ENCODE data around the gene RARG.
"Not testable (repeated sequence)": the region's sequence is repeated elsewhere in the genome, so short reads cannot be mapped to it uniquely, and the experiment has no call there.

Gene RARG

DNA sequence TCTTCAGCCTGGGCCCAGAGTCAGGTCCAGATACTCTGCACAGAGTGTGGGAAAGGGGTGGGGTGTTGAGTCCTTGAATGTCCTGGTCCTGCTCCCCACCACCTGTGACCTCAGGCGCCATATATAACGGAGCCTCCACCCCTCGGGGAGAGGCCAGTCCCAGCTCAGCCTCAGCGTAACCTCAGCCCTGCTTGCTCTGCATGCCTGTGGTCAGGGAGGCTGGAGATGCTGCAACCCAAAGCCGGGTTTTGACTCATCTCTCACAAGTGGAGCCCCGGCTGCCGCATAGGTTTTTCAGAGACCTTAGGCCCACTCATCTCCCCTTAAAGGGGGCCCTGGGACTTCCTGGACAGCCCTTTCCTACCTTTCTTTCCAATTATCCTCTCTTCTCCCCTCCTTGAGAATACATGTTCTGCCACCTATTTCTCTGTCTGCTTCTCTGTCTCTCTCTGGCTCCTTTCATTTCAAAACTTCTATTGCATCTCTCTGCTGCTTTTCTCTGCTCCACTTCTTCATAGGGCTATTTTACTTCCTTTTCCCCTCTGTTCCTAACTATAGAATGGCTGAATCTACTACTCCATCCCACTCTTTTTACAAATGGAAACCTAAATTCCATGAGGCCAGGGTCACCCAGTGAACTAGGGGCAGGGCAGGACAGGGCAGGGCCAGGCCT lies 26.1 kb downstream of the RARG start:
- DNase-seq: no peak

DNA sequence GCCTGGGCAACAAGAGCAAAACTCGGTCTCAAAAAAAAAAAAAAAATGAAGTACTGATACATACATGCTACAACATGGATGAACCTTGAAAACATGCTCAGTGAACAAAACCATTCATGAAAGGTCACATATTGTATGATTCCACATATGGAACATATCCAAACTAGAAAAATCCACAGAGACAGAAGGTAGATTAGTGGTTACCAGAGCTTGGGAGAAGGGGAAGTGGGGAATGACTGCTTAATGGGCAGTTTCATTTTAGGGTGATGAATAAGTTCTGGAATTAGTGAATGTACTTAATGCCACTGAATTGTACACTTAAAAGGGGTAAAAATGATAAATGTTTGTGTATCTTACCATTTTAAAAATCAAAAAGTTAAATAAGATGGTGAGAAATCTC lies 27.7 kb downstream of the RARG start:
- no peak for DNase-seq

DNA sequence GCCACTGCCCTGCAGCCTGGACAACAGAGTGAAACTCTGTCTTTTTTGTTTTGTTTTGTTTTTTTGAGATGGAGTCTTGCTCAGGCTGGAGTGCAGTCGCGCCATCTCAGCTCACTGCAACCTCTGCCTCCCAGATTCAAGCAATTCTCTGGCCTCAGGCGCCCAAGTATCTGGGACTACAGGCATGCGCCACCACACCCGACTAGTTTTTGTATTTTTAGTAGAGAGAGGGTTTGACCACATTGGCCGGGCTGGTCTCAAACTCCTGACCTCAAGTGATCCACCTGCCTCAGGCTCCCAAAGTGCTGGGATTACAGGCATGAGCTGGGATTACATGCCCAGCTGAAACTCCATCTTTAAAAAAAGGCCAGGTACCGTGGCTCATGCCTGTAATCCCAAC lies 29.7 kb downstream of the RARG start:
- not testable (repeated sequence) for DNase-seq

DNA sequence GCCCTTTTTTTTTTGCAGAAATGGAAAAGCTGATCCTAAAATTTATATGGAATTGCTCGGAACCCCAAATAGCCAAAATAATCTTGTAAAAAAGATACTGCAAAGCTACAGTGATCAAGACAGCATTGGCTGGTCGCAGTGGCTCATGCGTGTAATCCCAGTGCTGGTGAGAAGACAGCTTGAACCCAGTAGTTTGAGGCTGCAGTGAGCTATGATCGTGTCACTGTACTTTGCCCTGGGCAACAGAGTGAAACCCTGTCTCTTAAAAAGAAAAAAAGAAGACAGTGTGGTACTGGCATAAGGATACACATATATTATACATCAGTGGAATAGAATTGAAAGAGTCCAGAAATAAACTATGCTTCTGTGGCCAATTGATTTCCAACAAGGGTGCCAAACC lies 30.4 kb downstream of the RARG start:
- DNase-seq: no peak

DNA sequence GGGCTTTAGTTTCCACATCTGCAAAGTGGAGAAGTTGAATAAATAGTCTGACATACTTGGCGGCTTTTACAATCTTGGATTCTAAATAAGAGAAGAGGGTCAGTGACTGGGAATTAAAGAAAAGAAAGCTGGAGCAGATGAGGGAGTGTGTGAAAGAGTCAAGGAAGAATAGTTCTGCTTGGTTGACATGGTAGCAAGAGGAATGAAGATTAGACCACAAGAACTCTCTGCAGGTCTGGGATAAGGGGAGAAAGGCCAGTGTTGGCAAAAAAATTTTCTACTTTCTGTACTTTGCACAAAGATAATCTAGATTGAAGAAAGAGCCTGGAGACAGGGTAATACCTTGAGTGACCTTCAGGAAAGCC lies 30.9 kb downstream of the RARG start:
- no peak for DNase-seq

DNA sequence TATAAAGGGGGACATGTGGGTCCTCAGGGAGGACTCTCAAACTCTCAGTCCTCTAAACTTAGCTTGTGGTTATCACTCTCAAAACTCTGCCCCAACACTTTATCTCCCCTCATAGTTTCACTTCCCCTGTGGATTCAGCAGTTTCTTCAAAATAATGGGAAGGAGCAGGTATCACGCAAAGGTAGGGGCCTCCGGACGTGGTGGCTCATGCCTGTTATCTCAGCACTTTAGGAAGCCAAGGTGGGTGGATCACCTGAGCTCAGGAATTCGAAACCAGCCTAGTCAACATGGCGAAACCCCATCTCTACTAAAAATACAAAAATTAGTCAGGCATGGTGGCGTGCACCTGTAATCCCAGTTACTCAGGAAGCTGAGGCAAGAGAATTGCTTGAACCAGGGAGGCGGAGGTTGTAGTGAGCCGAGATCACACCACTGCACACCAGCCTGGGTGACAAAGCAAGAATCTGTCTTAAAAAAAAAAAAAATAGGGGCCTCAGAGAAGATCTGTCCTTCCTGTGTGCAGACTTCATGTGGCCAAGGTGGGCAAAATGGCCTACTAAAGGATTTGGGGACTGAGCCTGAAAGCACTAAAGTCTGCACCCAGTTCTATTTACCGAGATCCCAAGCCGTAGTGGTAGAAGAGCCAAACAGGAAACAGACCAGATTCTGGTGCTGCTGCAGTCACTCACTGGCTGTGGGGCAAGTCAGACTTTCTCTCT lies 31.4 kb downstream of the RARG start:
- no peak for DNase-seq

DNA sequence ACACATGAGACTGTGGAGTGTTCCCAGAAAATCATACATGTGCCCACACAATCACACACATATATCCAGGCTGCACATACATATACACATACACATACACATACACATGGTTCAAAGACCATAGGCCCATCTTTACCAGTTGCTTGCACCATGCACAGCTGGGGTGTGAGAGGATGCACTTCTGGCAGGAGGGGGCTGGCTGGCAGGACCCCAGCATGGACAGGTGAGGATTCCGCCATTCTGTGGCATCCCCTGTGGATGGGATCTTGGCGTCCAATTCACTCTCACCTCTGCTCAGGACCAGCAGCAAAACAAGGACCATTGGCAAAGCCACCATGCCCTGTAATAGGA lies 31.9 kb downstream of the RARG start:
- no peak for DNase-seq

DNA sequence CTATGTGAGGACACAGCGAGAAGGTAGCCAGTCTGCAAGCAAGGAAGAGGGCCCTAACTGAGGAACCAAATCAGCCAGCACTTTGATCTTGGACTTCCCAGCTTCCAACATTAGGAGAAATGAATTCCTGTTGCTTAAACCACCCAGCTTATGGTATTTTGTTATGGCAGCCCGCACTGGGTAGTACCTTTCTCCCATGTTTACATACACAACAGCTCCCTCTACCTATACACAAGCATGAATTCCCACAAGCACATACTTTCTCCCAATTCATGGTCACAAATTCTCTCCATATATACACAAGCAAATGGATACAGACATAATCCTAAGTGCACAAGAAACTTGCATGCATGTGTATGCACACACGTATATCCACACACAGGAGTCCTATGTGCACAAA lies 32.3 kb downstream of the RARG start:
- DNase-seq: no peak

DNA sequence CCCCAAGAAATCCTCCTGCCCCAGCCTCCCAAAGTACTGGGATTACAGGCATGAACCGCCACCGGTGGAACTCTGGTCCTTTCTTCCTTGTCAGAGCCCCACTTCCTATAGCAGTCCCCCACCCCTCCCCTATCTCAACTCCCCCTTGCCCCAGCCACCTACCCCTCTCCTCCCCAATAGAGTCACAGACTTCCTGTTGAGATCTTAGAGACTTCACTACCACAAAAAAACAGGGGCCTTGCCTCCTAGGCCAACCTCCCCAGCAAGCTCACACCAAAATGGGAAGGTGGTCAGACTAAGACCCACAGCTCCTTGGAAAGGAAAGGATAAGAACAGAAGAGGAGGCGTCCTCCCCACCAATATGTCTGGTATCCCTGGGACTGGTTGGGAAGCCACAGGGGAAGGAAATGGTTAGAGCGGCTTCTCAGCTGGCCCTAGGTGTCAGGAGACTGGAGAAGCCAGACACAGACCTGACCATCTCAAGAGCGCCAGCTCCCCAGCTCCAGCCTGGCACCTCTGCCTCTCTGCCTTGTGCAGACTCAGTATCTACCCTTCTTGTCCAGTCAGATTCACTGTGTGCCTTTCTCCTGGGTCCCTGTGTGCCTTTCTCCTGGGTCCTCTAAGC lies 33.4 kb downstream of the RARG start:
- DNase-seq: no peak

DNA sequence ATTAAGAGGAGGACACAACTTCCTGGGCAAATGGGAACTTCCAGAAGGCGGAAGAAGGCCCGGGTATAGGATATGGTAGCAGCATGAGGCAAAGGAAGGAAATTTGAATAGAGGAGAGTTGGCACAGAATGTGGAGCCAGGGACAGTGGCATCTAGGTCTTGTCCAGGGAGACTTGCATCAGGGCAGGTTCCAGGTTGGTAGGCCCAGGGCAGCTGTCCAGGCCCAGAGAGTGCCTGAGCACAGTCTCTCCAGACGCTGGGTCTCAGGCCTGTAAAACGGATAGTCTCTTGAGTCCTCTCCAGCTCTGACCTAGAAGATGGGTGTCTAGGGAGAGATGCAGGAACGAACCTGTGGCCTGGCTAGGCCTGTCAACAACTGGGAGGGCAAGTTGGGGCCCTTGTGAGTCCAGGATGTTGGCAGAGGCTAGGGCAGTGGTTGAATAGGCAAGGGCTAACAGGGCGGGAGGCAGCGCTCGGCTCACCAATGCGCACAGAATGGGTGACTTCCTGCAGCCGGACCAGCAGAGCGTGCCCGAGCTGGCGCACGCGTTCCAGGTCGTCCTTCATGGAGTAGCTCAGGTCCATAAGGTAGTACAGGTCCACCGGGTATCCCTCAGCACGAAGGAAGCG lies 34.9 kb downstream of the RARG start:
- no peak for DNase-seq

DNA sequence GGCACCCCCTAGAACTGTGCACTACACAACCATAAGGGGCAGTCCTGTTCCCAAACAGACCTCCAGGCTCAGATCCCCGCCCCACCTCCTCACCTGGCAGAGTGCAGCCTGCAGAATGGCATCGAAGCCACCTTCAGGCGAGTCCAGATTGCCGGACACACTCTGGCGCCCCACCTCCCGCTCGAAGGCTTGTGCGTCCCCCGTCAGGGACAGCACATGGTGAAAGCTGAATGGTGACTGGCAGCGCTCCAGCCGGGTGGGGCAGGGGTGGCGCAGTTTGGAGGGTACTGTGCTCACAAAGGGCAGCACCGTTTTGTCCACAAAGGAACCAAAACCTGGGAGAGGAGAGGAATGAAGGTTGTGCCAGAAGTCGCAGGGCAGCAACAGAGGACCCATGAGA lies 35.5 kb downstream of the RARG start:
- no peak for DNase-seq

DNA sequence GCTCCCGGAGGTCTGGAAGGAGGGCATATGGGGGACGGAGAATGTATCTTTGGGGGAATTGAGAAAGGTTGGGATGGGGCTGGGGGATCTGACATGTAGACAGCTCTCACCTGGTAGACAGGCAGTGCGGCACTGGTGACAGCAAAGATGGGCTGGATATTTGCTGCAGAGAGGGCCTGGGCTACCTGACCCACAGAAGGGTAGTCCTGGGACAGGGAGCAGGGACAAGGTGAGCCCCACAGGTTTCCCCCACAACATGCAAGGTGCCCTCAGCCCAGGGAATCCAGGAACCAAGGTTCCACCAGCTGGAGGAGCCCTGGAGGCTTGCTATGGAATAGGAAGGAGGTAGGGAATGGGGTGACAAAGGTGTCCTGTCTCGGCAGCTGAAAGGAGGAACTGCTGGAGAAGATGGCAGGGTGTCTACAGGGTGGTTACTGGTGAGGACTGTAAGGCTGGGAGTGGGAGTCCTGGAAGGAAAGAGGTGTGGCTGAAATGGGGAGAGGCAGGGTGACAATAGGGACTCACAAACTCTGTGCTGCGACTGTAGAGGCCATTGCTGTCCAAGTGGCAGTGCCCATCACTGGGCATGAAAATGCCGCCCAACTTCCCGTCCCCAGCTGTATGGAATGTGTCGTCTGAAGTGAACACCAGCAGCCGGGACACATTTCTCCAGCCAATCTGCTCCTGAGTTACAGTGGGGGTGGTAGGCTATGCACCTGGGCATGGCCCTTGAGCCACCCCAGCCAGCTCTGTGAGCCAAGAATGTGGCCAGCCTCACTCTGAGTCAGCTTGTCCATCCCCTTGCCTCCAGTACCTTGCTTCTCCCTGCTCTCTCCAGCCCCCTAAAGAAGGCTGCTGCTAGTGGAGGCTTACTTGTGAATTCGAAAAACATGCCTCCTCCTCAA lies 36.2 kb downstream of the RARG start:
- DNase-seq: no peak

DNA sequence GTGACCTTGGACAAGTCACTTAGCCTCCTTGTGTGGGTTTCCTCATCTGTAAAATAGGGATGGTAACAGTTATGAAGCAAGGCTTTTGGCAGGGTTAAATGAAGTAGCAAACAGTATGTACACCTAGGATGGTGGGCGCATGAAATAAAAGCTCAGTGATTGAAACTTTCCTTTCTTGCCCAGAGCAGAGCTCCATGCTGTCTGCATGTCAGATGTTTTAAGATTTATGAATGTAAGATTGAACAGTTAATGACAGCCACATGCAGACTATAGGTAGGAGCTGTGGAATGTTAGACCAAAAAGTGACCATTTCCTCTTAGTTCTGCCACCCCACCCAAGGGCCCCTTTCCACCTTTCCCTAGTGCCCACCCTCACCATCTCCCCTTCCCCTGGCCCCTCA lies 37.0 kb downstream of the RARG start:
- no peak for DNase-seq

DNA sequence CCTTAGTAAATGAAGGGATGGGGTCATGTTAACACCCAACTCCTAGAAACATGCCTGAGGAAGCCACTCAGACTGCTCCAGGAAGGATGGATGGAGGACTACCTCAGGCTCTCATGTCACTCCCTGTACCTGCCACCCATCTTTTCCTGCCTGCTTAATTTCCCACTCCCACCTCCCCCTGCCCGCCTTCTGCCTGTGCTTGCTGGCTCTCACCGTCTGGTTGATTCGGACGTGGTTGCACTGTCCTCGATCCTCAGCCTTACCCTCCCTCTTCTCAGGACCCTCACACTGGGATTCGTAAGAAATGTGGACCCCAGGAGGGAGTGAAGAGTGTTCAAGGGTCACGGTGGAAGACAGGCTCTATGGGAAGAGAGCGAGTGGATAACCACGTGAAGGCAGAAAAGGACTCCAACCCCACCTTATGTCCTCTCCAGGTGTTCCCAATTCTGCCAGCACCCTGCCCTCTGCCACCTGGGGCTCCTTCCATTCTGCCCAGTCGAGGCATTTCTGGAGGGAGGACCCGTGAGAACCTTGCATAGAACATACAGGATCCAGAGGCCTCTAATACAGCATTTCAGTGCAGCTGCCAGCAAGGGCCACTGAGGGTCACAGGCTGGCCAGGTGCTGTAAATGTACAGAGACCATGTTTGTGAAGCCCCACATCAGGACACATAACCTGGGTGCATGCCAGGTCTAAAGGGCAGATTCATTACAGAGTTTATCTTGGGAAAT lies 37.9 kb downstream of the RARG start:
- no peak for DNase-seq

DNA sequence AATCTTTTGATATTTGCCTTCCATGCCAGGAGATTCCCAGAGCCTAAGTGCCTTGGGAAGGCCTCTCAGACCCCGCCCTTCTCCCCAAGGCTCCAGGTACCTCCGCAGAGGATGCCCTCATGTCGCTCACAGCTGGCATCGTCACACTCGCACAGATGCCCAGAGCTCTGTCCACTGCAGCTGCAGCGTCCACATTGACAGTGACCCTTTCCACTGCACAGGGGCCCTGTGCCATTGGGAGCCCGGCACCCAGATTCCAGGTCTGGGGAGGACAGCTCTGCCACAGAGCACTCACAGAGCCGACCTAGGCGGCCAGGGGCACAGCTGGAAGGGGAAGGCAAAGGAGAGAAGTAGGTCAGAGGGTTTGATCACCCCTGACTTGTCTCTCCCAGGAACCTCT lies 39.0 kb downstream of the RARG start:
- no peak for DNase-seq

DNA sequence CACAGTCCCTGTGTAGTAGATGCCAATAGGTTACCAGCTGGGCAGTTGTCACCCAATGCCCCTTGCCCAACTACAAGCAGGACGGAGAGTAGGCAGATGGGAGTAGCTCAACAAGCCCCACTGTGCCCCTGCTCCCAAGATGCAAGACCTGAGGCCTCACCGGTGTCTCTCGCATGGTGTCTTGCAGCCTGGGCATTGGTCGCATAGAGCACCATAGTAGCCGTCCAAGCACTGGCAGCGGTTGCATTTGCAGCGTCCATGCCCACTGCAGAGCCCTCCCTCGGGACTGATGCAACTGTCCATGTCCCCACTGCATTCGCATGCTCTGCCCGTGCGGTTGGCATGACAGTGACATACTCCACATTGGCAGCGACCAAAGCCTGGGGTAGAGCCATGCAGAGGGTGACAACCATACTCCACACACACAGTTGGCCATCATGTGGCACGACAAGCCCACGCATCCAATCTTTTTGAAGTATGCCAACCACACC lies 39.4 kb downstream of the RARG start:
- no peak for DNase-seq

DNA sequence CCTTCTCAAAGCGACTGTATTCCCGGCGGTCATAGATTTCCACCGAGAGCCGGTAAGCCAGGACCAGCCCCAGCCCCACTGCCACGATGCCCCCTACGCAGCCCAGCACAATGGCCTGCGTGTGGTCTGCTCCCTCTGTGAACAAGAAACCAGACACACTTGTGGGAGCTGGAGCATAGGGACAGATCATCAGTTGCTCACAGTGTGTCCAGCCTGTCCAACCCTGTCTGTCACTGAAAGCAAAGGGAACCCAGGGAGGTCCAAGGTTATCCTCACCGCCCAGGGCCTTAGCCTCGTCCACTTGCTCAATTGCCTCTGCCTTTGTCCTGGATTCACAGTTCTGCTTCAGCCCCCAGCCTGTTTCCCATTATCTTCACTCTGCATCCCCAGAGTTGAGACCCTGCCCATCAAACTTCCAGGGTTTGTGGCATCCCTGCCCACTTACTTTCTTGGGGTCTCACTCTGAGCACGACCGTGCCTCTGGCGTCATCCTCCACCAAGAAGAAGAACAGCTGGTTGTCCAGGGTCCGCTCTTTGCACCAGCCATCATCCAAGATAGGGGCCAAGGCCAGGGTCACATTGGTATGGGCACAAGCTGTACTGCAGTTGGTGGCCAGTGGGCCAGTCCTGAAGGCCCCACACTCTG lies 40.0 kb downstream of the RARG start:
- DNase-seq: no peak

DNA sequence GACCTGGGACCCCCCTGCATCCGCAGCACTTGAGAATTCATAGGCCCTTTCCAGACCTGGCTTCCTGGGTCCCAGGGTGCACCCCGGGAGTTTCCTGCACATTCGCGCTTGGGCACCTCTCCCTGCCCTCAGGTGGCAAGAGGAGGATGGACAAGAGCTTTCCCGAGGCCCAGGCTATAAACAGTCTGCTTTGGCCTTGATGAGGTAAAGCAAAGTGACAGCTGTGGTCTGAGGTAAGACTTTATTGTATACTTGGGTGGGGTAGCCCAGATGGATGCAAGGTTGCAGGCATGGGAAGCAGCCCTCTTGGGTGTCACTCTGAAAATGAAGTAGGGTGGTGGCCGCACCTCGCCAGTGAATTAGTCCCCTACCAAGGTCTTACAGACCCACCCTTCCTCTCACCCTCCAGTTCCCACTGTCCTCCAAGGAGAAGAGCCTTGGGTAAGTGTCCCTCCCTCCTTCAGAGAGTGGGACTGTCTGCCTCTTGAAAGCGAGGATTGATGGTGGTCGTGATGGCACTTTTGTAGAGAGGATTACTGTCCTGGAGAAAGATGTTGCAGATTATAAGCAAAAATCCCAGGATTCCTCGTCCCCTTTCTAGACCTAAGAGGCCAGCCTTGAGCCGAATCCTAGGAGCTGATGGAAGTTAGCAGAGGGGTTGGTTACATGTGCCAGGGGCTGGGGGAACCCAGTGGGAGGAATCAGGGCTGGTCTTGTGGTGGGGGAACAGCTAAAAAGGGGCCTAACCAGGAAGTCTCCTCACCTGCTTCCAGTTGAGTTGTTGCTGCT lies 40.7 kb downstream of the RARG start:
- no peak for DNase-seq

DNA sequence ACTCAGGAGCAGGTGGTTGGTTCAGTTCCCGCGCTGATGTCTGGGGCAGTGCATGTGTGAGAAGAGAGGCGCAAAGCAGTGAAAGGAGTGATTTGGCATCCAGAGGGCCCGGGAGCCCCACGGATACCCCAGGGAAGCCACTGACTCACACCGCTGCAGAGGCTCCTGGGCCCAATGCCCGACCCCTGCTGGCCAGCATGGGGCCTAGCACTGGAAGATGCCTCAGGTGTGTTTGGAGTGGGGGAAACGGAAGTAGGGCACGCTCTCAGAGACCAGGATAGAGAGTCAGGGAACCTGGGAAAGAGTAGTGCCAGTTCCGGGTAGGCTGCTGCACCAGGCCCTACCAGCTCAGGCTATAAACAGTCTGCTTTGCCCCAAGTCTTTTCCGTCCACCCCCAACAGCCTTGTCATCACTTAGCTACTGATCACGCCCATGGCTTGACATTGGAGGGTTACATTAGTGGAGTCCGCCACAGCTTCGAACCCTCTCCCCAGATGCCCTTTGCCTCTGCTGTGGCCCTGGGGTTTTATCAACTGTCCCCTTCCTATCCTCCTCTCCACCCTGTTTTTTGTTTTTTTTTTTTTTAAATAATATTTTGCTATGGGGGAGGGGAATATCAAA lies 41.8 kb downstream of the RARG start:
- DNase-seq: peak; percentile 19

DNA sequence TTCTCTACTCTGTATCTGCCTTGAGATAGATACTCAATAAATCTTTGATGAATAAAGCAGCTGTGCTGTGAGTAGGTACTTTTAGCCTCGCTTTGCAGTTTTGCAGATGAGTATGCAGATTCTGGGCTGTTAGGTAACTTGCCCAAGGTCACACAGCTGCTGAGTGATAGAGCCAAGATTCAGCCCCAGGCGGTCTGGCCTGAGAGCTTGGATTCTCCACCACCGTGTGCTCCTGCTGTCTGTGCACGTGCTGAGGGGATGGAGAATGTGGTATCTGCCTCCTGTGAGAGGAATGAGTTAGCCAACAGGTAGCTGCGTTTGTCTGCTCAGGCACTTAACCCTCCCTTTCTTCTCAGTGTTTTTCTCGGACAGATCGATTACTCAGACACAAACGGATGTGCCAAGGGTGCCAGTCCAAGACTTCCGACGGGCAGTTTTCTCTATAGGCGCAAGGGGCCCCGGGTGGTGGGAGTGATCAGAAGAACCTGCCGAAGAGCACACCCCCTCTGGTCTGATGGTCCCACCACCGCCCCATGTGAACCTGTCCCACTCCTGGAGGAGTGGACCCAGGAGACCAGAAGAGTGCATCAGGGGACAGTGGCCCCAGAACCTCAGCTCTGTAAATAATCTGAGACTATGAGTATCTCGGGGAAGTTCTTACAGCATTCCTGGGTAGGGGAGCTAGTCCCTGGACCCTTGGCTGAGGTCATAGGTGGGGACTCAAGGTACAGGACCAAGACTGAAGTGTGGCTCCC lies 44.7 kb downstream of the RARG start:
- DNase-seq: no peak
